SU-DHL-6 (cell line): ENCODE results near the gene SLC25A52.
"Not testable (repeated sequence)": the region's sequence is repeated elsewhere in the genome, so short reads cannot be mapped to it uniquely, and the experiment has no call there.

Source experiments
- H2AFZ ChIP-seq: fragments of 200-600 bp; sonication (generic); 2 replicates; pipeline ENCODE4 v1.6.1; 2014; ENCODE audit warnings: low read depth, mild to moderate bottlenecking, moderate library complexity, mixed read lengths, antibody characterized with exemption, low read length; ENCODE audit not compliant: severe bottlenecking
- H3F3A ChIP-seq: fragments of 200-600 bp; shearing (Covaris generic); 2 replicates; pipeline ENCODE4 v1.6.0; 2016; ENCODE audit warnings: antibody characterized with exemption, mild to moderate bottlenecking; ENCODE audit not compliant: insufficient read depth
- H3K27ac ChIP-seq: fragments of 200-600 bp; sonication (generic); 2 replicates; pipeline ENCODE4 v1.5.1; 2016; ENCODE audit warnings: low read depth, mild to moderate bottlenecking, low read length, moderate library complexity, mixed read lengths
- H3K27me3 ChIP-seq: fragments of 200-600 bp; sonication (generic), shearing (Covaris generic); 2 replicates; pipeline ENCODE4 v1.6.0; 2014; ENCODE audit warnings: mild to moderate bottlenecking, low read length
- H3K36me3 ChIP-seq: fragments of 200-600 bp; sonication (generic); 2 replicates; pipeline ENCODE4 v1.6.1; 2014; ENCODE audit warnings: mild to moderate bottlenecking, low read length, mixed read lengths
- H3K4me2 ChIP-seq: fragments of 300-600, 200-600 bp; shearing (Covaris generic), sonication (generic); 2 replicates; pipeline ENCODE4 v1.6.0; 2014; ENCODE audit warnings: low read length, low read depth, mild to moderate bottlenecking; ENCODE audit not compliant: poor library complexity, severe bottlenecking
- H3K4me3 ChIP-seq: fragments of 200-600 bp; sonication (generic); 2 replicates; pipeline ENCODE4 v1.5.1; 2014; ENCODE audit warnings: antibody characterized with exemption, low read length, mild to moderate bottlenecking, mixed read lengths; ENCODE audit not compliant: insufficient read depth, poor library complexity, severe bottlenecking
- H3K79me2 ChIP-seq: fragments of 200-600 bp; sonication (generic); 2 replicates; pipeline ENCODE4 v1.6.1; 2014; ENCODE audit warnings: mild to moderate bottlenecking, low read length, moderate library complexity; ENCODE audit not compliant: insufficient read depth
- H3K9ac ChIP-seq: fragments of 200-600 bp; sonication (generic); 2 replicates; pipeline ENCODE4 v1.7.0; 2014; ENCODE audit warnings: mild to moderate bottlenecking, low read length
- H3K9me2 ChIP-seq: fragments of 200-600 bp; sonication (generic); replicated peaks from 2 replicates; pipeline ENCODE4 v1.6.1; 2014; ENCODE audit warnings: low read length; ENCODE audit not compliant: insufficient read depth
- H3K9me3 ChIP-seq: fragments of 200-600 bp; sonication (generic); 2 replicates; pipeline ENCODE4 v1.6.1; 2014; ENCODE audit warnings: low read length, mixed read lengths; ENCODE audit not compliant: insufficient read depth
- H4K20me1 ChIP-seq: fragments of 200-600 bp; sonication (generic); 2 replicates; pipeline ENCODE4 v1.6.1; 2014; ENCODE audit warnings: low read depth, mild to moderate bottlenecking, antibody characterized with exemption, low read length, moderate library complexity, mixed read lengths
- EZH2phosphoT487 ChIP-seq: fragments of 200-600 bp; sonication (generic), shearing (Covaris generic); conservative IDR thresholded peaks from 2 replicates; pipeline ENCODE4 v1.6.1; 2018; ENCODE audit warnings: mild to moderate bottlenecking, antibody characterized with exemption, low read length, moderate library complexity, mixed read lengths
- TF ChIP-seq, protein P1 (sequence below): fragments of 200-600 bp; sonication (generic); IDR thresholded peaks from one replicate; pipeline ENCODE4 v1.5.1; 2017; ENCODE audit warnings: antibody characterized with exemption, mild to moderate bottlenecking, low read length, moderate library complexity; ENCODE audit not compliant: insufficient read depth, poor library complexity, severe bottlenecking

Gene SLC25A52

DNA sequence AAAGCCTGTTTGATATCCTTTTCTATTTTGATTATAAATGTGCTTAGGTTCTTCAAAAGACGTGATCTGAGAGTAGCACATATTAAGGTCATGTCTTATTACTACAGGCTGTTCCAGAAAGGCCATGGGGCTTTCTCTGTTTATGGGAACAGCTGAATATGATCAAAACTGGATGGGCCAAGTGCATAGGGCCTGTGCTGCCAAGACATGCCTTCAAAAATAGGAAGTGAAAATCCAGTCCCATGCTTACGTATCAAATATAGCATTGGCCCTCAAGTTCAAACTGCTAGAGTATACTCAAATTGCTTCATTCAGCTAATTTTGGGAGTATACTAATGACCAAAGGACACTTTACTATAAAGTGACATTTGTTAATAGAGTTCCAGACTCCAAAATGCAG lies 24.1 kb downstream of the SLC25A52 start:
- Histone ChIP-seq H4K20me1 (no peaks in the 10 kb centered on the region), H3K4me3 (no peak overlapping the region), H3K9ac (no peak overlapping the region), H2AFZ (no peak overlapping the region), H3K79me2 (no peaks in the 10 kb centered on the region), H3K27ac (no peak overlapping the region), H3K4me2 (no peak overlapping the region), H3K27me3 (no peaks in the 10 kb centered on the region), H3K9me3 (no peaks in the 10 kb centered on the region), H3K36me3 (no peaks in the 10 kb centered on the region), H3F3A (no peaks in the 10 kb centered on the region), H3K9me2 (no peaks in the 10 kb centered on the region)
- TF ChIP-seq, protein P1, sequence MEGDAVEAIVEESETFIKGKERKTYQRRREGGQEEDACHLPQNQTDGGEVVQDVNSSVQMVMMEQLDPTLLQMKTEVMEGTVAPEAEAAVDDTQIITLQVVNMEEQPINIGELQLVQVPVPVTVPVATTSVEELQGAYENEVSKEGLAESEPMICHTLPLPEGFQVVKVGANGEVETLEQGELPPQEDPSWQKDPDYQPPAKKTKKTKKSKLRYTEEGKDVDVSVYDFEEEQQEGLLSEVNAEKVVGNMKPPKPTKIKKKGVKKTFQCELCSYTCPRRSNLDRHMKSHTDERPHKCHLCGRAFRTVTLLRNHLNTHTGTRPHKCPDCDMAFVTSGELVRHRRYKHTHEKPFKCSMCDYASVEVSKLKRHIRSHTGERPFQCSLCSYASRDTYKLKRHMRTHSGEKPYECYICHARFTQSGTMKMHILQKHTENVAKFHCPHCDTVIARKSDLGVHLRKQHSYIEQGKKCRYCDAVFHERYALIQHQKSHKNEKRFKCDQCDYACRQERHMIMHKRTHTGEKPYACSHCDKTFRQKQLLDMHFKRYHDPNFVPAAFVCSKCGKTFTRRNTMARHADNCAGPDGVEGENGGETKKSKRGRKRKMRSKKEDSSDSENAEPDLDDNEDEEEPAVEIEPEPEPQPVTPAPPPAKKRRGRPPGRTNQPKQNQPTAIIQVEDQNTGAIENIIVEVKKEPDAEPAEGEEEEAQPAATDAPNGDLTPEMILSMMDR: no peak
- TF ChIP-seq EZH2phosphoT487: no peak

- no peaks in the 10 kb centered on the region for H3K9me3 ChIP-seq
- no peaks in the 10 kb centered on the region for H3K9me2 ChIP-seq
- H3K79me2 ChIP-seq: no peaks in the 10 kb centered on the region
- no peaks in the 10 kb centered on the region for H3F3A ChIP-seq
- H3K27me3 ChIP-seq: no peaks in the 10 kb centered on the region
- no peaks in the 10 kb centered on the region for H3K36me3 ChIP-seq
- no peak overlapping the region for H3K4me3 ChIP-seq
- no peak overlapping the region for H2AFZ ChIP-seq
- no peak overlapping the region for H3K9ac ChIP-seq
- TF ChIP-seq, protein P1: no peak
- no peak for TF ChIP-seq EZH2phosphoT487
- H3K27ac ChIP-seq: no peak overlapping the region
- no peak overlapping the region for H3K4me2 ChIP-seq
- H4K20me1 ChIP-seq: no peaks in the 10 kb centered on the region
Observed at GRCh38 chr18:31731628-31732027, 29.1 kb downstream of the SLC25A52 start.

GRCh38 chr18:31729196-31729595 lies 31.5 kb downstream of the SLC25A52 start:
- not testable (repeated sequence) for H3K79me2 ChIP-seq, H3K27ac ChIP-seq, H3K9me3 ChIP-seq, H3K4me3 ChIP-seq, H3K9me2 ChIP-seq, H3F3A ChIP-seq, H2AFZ ChIP-seq, H3K27me3 ChIP-seq, H4K20me1 ChIP-seq, H3K36me3 ChIP-seq, H3K4me2 ChIP-seq, H3K9ac ChIP-seq

- Histone ChIP-seq H4K20me1 (no peaks in the 10 kb centered on the region), H3K36me3 (no peaks in the 10 kb centered on the region), H3K4me2 (no peak overlapping the region), H3K27me3 (no peaks in the 10 kb centered on the region), H3F3A (no peaks in the 10 kb centered on the region), H2AFZ (no peak overlapping the region), H3K9me3 (no peaks in the 10 kb centered on the region), H3K27ac (no peak overlapping the region), H3K9ac (no peak overlapping the region), H3K79me2 (no peaks in the 10 kb centered on the region), H3K9me2 (no peaks in the 10 kb centered on the region), H3K4me3 (no peak overlapping the region)
- TF ChIP-seq, protein P1: no peak
- no peak for TF ChIP-seq EZH2phosphoT487
Observed at GRCh38 chr18:31723990-31724711, 36.5 kb downstream of the SLC25A52 start.
